ENCODE data around the gene ANKRD40CL.

The ANKRD40CL gene

GRCh38 chr17:50712641-50713040 is 54.7 kb downstream of the ANKRD40CL start:
- no peak for DNase-seq (ENCODE audit: low spot score)
